ENCODE measurements around the gene CAPNS1.

CAPNS1 gene

DNA sequence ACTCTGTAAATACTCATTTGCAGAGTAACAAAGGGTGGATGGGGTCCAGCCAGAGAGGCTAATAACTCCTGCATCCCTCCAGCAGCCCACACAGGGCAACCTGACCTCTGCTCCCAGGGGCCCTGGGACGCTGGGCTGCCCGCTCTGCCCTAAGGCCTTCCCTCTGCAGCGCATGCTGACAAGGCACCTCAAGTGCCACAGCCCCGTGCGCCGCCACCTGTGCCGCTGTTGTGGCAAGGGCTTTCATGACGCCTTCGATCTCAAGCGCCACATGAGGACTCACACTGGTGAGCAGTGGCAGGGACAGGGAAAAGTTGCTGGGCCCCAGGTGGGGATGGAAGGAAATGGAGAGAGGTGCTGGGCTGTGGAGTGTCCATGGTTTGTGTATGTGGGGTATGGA lies 27.2 kb upstream of the CAPNS1 start:
- H3K9me3 ChIP-seq: no peaks in the 10 kb centered on the region
- no peak overlapping the region for H3K4me3 ChIP-seq (ENCODE audit: low read depth, low read length)
- no peaks in the 10 kb centered on the region for H3K27me3 ChIP-seq
- DNase-seq: no peak
- no peaks in the 10 kb centered on the region for H3K4me1 ChIP-seq
- peaks cover 15% of the 10 kb centered on the region; the same call in 1 of the 2 replicates for H3K36me3 ChIP-seq
- TF ChIP-seq, protein P1, sequence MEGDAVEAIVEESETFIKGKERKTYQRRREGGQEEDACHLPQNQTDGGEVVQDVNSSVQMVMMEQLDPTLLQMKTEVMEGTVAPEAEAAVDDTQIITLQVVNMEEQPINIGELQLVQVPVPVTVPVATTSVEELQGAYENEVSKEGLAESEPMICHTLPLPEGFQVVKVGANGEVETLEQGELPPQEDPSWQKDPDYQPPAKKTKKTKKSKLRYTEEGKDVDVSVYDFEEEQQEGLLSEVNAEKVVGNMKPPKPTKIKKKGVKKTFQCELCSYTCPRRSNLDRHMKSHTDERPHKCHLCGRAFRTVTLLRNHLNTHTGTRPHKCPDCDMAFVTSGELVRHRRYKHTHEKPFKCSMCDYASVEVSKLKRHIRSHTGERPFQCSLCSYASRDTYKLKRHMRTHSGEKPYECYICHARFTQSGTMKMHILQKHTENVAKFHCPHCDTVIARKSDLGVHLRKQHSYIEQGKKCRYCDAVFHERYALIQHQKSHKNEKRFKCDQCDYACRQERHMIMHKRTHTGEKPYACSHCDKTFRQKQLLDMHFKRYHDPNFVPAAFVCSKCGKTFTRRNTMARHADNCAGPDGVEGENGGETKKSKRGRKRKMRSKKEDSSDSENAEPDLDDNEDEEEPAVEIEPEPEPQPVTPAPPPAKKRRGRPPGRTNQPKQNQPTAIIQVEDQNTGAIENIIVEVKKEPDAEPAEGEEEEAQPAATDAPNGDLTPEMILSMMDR (IDR thresholded peaks at IDR 0.05; ENCODE audit: low read depth, low read length): no peak

DNA sequence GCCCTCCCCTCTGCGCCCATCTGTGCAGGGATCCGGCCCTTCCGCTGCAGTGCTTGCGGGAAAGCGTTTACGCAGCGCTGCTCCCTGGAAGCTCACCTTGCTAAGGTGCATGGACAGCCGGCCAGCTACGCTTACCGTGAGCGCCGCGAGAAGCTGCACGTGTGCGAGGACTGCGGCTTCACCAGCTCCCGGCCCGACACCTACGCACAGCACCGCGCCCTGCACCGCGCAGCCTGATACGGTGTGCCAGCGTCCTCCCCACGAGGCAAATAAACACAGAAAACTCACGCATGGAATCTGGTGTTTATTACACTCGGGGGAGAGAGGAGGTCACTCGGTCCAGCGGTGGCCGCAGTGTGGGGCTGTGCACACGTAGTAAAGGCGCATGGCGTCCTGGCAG lies 26.4 kb upstream of the CAPNS1 start:
- Histone ChIP-seq H3K4me1 (no peaks in the 10 kb centered on the region), H3K4me3 (ENCODE audit: low read depth, low read length) (peak overlapping the region; percentile 90), H3K9me3 (no peaks in the 10 kb centered on the region), H3K27me3 (no peaks in the 10 kb centered on the region), H3K36me3 (peaks cover 20% of the 10 kb centered on the region)
- DNase-seq: no peak
- TF ChIP-seq, protein P1 (IDR thresholded peaks at IDR 0.05; ENCODE audit: low read depth, low read length): no peak

DNA sequence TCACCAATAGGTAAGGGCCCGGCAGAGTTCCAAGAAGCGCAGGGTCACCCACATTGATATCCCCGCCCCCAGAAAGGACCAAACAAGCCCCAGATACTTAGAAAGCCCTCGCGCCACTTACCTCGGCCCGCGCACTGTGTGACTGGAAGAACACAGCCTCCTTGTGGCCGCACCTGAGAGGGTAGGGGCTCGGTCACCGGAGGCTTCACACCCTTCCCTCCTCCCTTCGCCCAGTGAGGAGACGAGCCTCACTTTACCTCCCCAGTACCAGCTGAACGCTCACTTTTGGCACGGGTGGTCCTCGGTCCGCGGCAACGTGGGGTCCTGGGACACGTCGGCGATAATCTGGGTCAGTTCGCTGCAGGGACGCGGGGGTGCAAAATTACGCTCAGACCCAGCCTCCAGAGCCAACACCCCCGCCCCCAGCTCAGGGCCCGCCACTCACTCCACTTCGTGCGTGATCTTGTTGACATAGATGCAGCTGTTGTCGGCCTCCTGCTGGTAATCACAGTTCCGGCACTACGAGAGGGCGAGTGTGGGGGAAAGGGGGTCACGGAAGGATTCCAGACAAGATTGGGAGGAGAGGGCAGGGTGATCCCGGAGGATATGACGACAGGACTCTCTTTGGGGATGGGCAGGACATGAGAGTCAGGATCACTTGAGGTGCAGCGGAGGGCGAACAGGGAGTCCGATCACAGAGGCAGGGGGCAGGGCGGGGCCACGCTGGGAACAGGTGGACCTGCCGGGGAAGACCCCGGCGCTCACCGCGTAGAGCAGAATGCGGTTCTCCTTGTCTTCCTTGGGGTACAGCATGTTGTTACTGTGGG lies 25.8 kb upstream of the CAPNS1 start:
- TF ChIP-seq, protein P1 (IDR thresholded peaks at IDR 0.05; ENCODE audit: low read depth, low read length): 0 out of 2 replicates have a peak, but pooled peaks have one; percentile 0
- Histone ChIP-seq H3K4me3 (ENCODE audit: low read depth, low read length) (peak overlapping the region; percentile 90), H3K9me3 (no peaks in the 10 kb centered on the region), H3K27me3 (no peaks in the 10 kb centered on the region), H3K4me1 (no peaks in the 10 kb centered on the region), H3K36me3 (peaks cover 20% of the 10 kb centered on the region)
- DNase-seq: no peak

DNA sequence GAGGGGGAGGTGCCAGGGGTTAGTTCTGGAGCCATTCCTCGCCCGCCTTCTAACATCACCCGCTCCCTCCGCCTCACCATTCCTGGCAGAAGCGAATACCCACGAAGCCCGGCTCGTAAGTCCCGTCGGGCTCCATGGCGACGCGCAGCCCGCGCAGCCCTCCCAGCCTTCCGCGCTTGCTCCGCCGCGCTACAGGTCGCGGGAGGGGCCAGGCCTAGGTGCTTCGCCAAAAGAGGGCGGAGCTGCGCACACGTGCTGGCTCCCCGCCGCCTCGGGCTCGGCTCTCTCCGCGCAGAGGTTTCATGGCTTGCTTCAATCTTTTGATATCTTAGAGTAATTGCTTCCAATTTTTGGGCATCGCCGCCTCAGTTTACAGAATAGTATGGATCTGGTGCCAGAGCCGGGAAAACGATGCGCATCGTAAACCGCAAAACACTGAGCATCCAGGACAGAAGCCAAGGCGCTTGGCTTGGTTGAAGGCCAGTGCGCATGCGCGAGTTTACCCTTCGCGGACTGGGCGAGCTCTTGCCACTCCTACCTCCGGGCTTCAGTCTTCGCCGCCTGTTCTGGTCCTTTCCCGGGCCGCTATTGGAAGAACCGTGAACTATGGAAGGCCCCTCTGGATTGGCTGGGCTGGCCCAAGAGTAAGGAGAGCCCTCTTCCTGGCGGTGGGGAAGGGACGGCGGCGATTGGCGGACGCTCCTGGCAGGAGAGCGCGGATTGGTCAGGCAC lies 25.0 kb upstream of the CAPNS1 start, which contains the start of gene POLR2I:
Gene POLR2I (minus strand): TSS at position 155 of the 732 bp plus-strand sequence. CDS start 19 bp downstream, at position 136.
- H3K4me3 ChIP-seq (ENCODE audit: low read depth, low read length): peak within 1 kb of the TSS; percentile 90
- TF ChIP-seq, protein P1 (IDR thresholded peaks at IDR 0.05; ENCODE audit: low read depth, low read length): no peak
- no peaks in the 10 kb centered on the region for H3K4me1 ChIP-seq
- no peaks in the 10 kb centered on the region for H3K27me3 ChIP-seq
- no peaks in the 10 kb centered on the region for H3K9me3 ChIP-seq
- peak; percentile 99 for DNase-seq
- H3K36me3 ChIP-seq: peaks cover 20% of the 10 kb centered on the region

DNA sequence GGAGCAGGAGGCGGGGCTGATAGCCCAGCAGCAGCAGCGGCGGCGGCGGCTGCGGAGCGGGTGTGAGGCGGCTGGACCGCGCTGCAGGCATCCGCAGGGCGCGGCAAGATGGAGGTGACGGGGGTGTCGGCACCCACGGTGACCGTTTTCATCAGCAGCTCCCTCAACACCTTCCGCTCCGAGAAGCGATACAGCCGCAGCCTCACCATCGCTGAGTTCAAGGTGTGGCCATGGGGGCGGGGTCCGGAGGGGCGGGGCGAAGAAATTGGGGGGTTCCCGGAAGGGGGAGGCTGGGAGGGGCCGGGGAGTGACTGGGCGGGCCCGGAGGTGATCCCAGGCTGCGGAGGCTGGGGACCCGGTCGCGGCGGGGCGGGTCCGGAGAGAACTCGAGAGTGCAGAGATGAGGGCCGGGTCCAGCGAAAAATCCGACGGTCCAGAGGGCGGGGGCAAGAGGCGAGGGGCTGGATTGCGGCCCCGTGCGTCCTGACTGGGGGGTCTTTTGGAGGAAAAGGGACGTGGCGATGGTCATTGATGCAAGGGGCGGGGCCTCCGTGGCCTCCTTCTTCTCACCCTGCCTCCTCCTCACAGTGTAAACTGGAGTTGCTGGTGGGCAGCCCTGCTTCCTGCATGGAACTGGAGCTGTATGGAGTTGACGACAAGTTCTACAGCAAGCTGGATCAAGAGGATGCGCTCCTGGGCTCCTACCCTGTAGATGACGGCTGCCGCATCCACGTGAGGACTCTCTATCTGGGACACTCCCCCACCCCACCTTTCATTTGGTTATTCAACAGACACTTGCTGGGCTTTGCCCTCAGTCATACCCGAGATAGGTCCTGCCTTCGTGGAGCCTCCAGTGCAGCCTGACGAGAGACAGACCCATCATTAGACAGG lies 24.2 kb upstream of the CAPNS1 start, which contains the start of gene TBCB:
Gene TBCB (plus strand): TSS at position 16 of the 891 bp plus-strand sequence. CDS start 93 bp downstream, at position 109.
- H3K4me1 ChIP-seq: no peaks in the 10 kb centered on the region
- H3K4me3 ChIP-seq (ENCODE audit: low read depth, low read length): peak within 1 kb of the TSS; percentile 90
- DNase-seq: no peak
- no peaks in the 10 kb centered on the region for H3K27me3 ChIP-seq
- peaks cover 20% of the 10 kb centered on the region for H3K36me3 ChIP-seq
- no peaks in the 10 kb centered on the region for H3K9me3 ChIP-seq
- TF ChIP-seq, protein P1 (IDR thresholded peaks at IDR 0.05; ENCODE audit: low read depth, low read length): no peak

All from BE2C (cell line).